Activated naive CD8-positive, alpha-beta T cell treated with anti-CD3 and anti-CD28 coated beads, Interleukin-2, amount 10 ng/mL, durations not matched to agents 7 days and 5 days (primary cell): Measurements from ENCODE around the gene NAALADL1. TPM values are rescaled to one million over a fixed set of nuclear protein-coding genes. Genes with fewer than 3 reads are reported as not detected.

ENCODE experiments used
- ATAC-seq: fragments of 150-1000 bp; cut with Tn5 transposase; one replicate; pipeline ENCODE4 v1.10.0; 2021; ENCODE audit warnings: low read depth, moderate library complexity
- POLR2A ChIA-PET: fragments of 350-600 bp; sonication (Branson Sonifier 250); formaldehyde crosslinking; loops from one replicate; lab custom pipeline; 2021; ENCODE audit warnings: antibody characterized with exemption; lab: Charles Lee
- DNase-seq: peaks from one replicate; pipeline ENCODE4 v3.0.0; 2021
- H3K27ac Mint-ChIP-seq: one replicate; pipeline ENCODE4 v1.8.0; 2022; ENCODE audit warnings: mild to moderate bottlenecking, mixed read lengths
- H3K27me3 Mint-ChIP-seq: one replicate; pipeline ENCODE4 v1.8.0; 2022; ENCODE audit warnings: mild to moderate bottlenecking, moderate library complexity, mixed read lengths
- H3K36me3 Mint-ChIP-seq: one replicate; pipeline ENCODE4 v1.8.0; 2021; ENCODE audit warnings: mild to moderate bottlenecking, mixed read lengths
- H3K4me1 Mint-ChIP-seq: one replicate; pipeline ENCODE4 v1.8.0; 2021; ENCODE audit warnings: mixed read lengths
- H3K4me3 Mint-ChIP-seq: one replicate; pipeline ENCODE4 v1.8.0; 2022; ENCODE audit warnings: mild to moderate bottlenecking, moderate library complexity, mixed read lengths
- H3K9me3 Mint-ChIP-seq: one replicate; pipeline ENCODE4 v1.8.0; 2021; ENCODE audit warnings: mixed read lengths
- total RNA-seq, 2 experiments: library from RNA; stranded (reverse); gene quantifications; one replicate each; pipeline ENCODE4 v1.2.3, GENCODE V29; 2021

NAALADL1 gene
- 10 to 100 TPM; 19.8 to 22.3 TPM for total RNA-seq

- peaks cover 21% of the 10 kb centered on the region for H3K4me1 Mint-ChIP-seq
- POLR2A ChIA-PET, result interaction anchor here (1.0 kb wide), 1 partner anchor 17 kb away, joined by 3 read pairs; the partner anchor contains the start of gene SAC3D1
- DNase-seq, result no peak
- H3K27ac Mint-ChIP-seq, result no peak within 1 kb of the TSS
- no peak for ATAC-seq
- no peaks in the 10 kb centered on the region for H3K36me3 Mint-ChIP-seq
- no peaks in the 10 kb centered on the region for H3K27me3 Mint-ChIP-seq
- no peaks in the 10 kb centered on the region for H3K9me3 Mint-ChIP-seq
- H3K4me3 Mint-ChIP-seq, result no peak within 1 kb of the TSS
Measured at GRCh38 chr11:65058419-65059054, at the start of gene NAALADL1. Gene NAALADL1 (minus strand): TSS chr11:65058553. CDS start chr11:65058521, 32 bp downstream.

- ATAC-seq, result no peak
- Mint-ChIP-seq H3K36me3 (peaks cover 9% of the 10 kb centered on the region), H3K27ac (no peak overlapping the region), H3K4me1 (peaks cover 29% of the 10 kb centered on the region), H3K27me3 (no peaks in the 10 kb centered on the region), H3K9me3 (no peaks in the 10 kb centered on the region), H3K4me3 (no peak overlapping the region)
- no peak for DNase-seq
- POLR2A ChIA-PET, result interaction anchor here (1.1 to 2.3 kb wide), 3 partner anchors 9 to 67 kb away, joined by 4 to 10 read pairs (median 4); partner anchors contain the start of genes SAC3D1, VPS51 and ZNHIT2
Measured at GRCh38 chr11:65107751-65108468, 49.6 kb upstream of the NAALADL1 start.

GRCh38 chr11:65107078-65107477 lies 48.7 kb upstream of the NAALADL1 start:
- ATAC-seq, result no peak
- H3K36me3 Mint-ChIP-seq, result peaks cover 9% of the 10 kb centered on the region
- H3K27ac Mint-ChIP-seq, result peak overlapping the region; percentile 56

GRCh38 chr11:65104628-65105027 lies 46.3 kb upstream of the NAALADL1 start:
- peaks cover 13% of the 10 kb centered on the region for H3K4me1 Mint-ChIP-seq
- ATAC-seq (no peak), DNase-seq (no peak)
- H3K36me3 Mint-ChIP-seq, result peaks cover 7% of the 10 kb centered on the region
- POLR2A ChIA-PET, result interaction anchor here (0.7 to 1.0 kb wide), 2 partner anchors 9 to 13 kb away, joined by 3 read pairs; partner anchors contain the start of genes VPS51 and ZNHIT2
- peak overlapping the region; percentile 3 for H3K4me3 Mint-ChIP-seq
- H3K9me3 Mint-ChIP-seq, result no peaks in the 10 kb centered on the region
- peak overlapping the region; percentile 73 for H3K27ac Mint-ChIP-seq
- no peaks in the 10 kb centered on the region for H3K27me3 Mint-ChIP-seq

More at GRCh38 chr11:65107078-65107477, 48.7 kb upstream of the NAALADL1 start:
- no peak for DNase-seq
- peaks cover 28% of the 10 kb centered on the region for H3K4me1 Mint-ChIP-seq
- POLR2A ChIA-PET, result no interaction called here
- no peak overlapping the region for H3K4me3 Mint-ChIP-seq
- H3K9me3 Mint-ChIP-seq, result no peaks in the 10 kb centered on the region
- H3K27me3 Mint-ChIP-seq, result no peaks in the 10 kb centered on the region

- Mint-ChIP-seq H3K36me3 (peaks cover 7% of the 10 kb centered on the region), H3K27ac (no peak overlapping the region)
- POLR2A ChIA-PET, result interaction anchor here (0.7 to 1.0 kb wide), 2 partner anchors 7 to 72 kb away, joined by 3 to 4 read pairs; partner anchors contain the start of gene VPS51
Measured at GRCh38 chr11:65103476-65103875, 45.1 kb upstream of the NAALADL1 start.

GRCh38 chr11:65102142-65103095 lies 44.1 kb upstream of the NAALADL1 start:
- Mint-ChIP-seq H3K27ac (no peak overlapping the region), H3K4me1 (peaks cover 16% of the 10 kb centered on the region), H3K9me3 (no peaks in the 10 kb centered on the region), H3K4me3 (no peak overlapping the region), H3K36me3 (peaks cover 7% of the 10 kb centered on the region), H3K27me3 (no peaks in the 10 kb centered on the region)
- no peak for DNase-seq
- no peak for ATAC-seq
- POLR2A ChIA-PET, result interaction anchor here (0.7 to 1.3 kb wide), 4 partner anchors 8 to 88 kb away, joined by 3 to 5 read pairs (median 4); partner anchors contain the start of genes ARL2 and CDCA5

More at GRCh38 chr11:65103476-65103875, 45.1 kb upstream of the NAALADL1 start:
- H3K9me3 Mint-ChIP-seq, result no peaks in the 10 kb centered on the region
- peaks cover 13% of the 10 kb centered on the region for H3K4me1 Mint-ChIP-seq
- H3K27me3 Mint-ChIP-seq, result no peaks in the 10 kb centered on the region
- H3K4me3 Mint-ChIP-seq, result no peak overlapping the region
- ATAC-seq (no peak), DNase-seq (no peak)

GRCh38 chr11:65100674-65101350 lies 42.5 kb upstream of the NAALADL1 start:
- POLR2A ChIA-PET, result interaction anchor here (1.1 to 2.7 kb wide), 3 partner anchors 10 to 17 kb away, joined by 3 to 11 read pairs (median 5); partner anchors contain the start of genes CDCA5 and TM7SF2

GRCh38 chr11:65096926-65097325 lies 38.6 kb upstream of the NAALADL1 start:
- H3K27me3 Mint-ChIP-seq, result no peaks in the 10 kb centered on the region
- no peak for ATAC-seq
- POLR2A ChIA-PET, result interaction anchor here (0.7 to 3.0 kb wide), 16 partner anchors 11 to 173 kb away, joined by 3 to 35 read pairs (median 6); partner anchors contain the start of genes ARL2, CDCA5, FAU and MRPL49

More at GRCh38 chr11:65100674-65101350, 42.5 kb upstream of the NAALADL1 start:
- Mint-ChIP-seq H3K27ac (no peak overlapping the region), H3K36me3 (peaks cover 7% of the 10 kb centered on the region), H3K4me3 (no peak overlapping the region), H3K27me3 (no peaks in the 10 kb centered on the region), H3K9me3 (no peaks in the 10 kb centered on the region), H3K4me1 (peaks cover 18% of the 10 kb centered on the region)
- no peak for ATAC-seq
- no peak for DNase-seq

GRCh38 chr11:65095974-65096806 lies 37.8 kb upstream of the NAALADL1 start, which contains the start of gene VPS51:
Gene VPS51 (plus strand): TSS chr11:65096214. CDS start chr11:65096251, 37 bp downstream.
- H3K4me3 Mint-ChIP-seq, result peak within 1 kb of the TSS; percentile 91
- peak; percentile 87 for DNase-seq
- H3K9me3 Mint-ChIP-seq, result no peaks in the 10 kb centered on the region
- H3K4me1 Mint-ChIP-seq, result peaks cover 10% of the 10 kb centered on the region
- peak; percentile 97 for ATAC-seq
- POLR2A ChIA-PET, result interaction anchor here (0.6 to 3.0 kb wide), 21 partner anchors 8 to 294 kb away, joined by 3 to 35 read pairs (median 4); partner anchors contain the start of genes ARL2, CDCA5, FAU and MRPL49
- no peaks in the 10 kb centered on the region for H3K27me3 Mint-ChIP-seq
- peak within 1 kb of the TSS; percentile 97 for H3K27ac Mint-ChIP-seq
- no peaks in the 10 kb centered on the region for H3K36me3 Mint-ChIP-seq

More at GRCh38 chr11:65096926-65097325, 38.6 kb upstream of the NAALADL1 start:
- no peaks in the 10 kb centered on the region for H3K36me3 Mint-ChIP-seq
- no peak for DNase-seq
- peak overlapping the region; percentile 91 for H3K4me3 Mint-ChIP-seq
- H3K27ac Mint-ChIP-seq, result peak overlapping the region; percentile 97
- no peaks in the 10 kb centered on the region for H3K9me3 Mint-ChIP-seq
- peaks cover 10% of the 10 kb centered on the region for H3K4me1 Mint-ChIP-seq

GRCh38 chr11:65095427-65095826 lies 37.1 kb upstream of the NAALADL1 start:
- Mint-ChIP-seq H3K27me3 (no peaks in the 10 kb centered on the region), H3K27ac (peak overlapping the region; percentile 97), H3K9me3 (no peaks in the 10 kb centered on the region), H3K4me1 (peaks cover 10% of the 10 kb centered on the region), H3K4me3 (peak overlapping the region; percentile 91), H3K36me3 (no peaks in the 10 kb centered on the region)
- DNase-seq (no peak), ATAC-seq (no peak)
- POLR2A ChIA-PET, result interaction anchor here (1.0 to 3.0 kb wide), 10 partner anchors 9 to 81 kb away, joined by 3 to 35 read pairs (median 6); partner anchors contain the start of genes ARL2, CDCA5, FAU and MRPL49

- POLR2A ChIA-PET, result interaction anchor here (0.7 to 1.1 kb wide), 2 partner anchors 8 to 59 kb away, joined by 3 to 4 read pairs; no protein-coding TSS in a partner anchor
- Mint-ChIP-seq H3K9me3 (no peaks in the 10 kb centered on the region), H3K36me3 (peaks cover 11% of the 10 kb centered on the region), H3K27ac (no peak overlapping the region), H3K4me3 (no peak overlapping the region), H3K4me1 (peaks cover 5% of the 10 kb centered on the region), H3K27me3 (no peaks in the 10 kb centered on the region)
- no peak for ATAC-seq
- no peak for DNase-seq
Measured at GRCh38 chr11:65090628-65091027, 32.3 kb upstream of the NAALADL1 start.
